Ishikawa (cell line): ENCODE results near the gene SMOC1.

Experiments
- MAX ChIP-seq: IDR thresholded peaks from 2 replicates; pipeline ENCODE4 v1.6.1; 2012
- NFIC ChIP-seq: IDR thresholded peaks from 2 replicates; pipeline ENCODE4 v1.6.1; 2012
- REST ChIP-seq: IDR thresholded peaks from 2 replicates; pipeline ENCODE4 v1.6.1; 2012; ENCODE audit warnings: low read depth, mild to moderate bottlenecking

GRCh38 chr14:69917287-69917686 is 38.1 kb downstream of the SMOC1 start:
- no peak for TF ChIP-seq REST
- no peak for TF ChIP-seq MAX
- no peak for TF ChIP-seq NFIC
